GM18502 (cell line): Measurements from ENCODE around the gene COG8.
"Not testable (repeated sequence)": the region's sequence is repeated elsewhere in the genome, so short reads cannot be mapped to it uniquely, and the experiment has no call there.

Experiments used
- ATAC-seq: cut with Tn5 transposase; IDR thresholded peaks from one replicate; pipeline ENCODE4 v1.9.1; 2021; ENCODE audit warnings: mild to moderate bottlenecking; ENCODE audit not compliant: unreplicated experiment, poor library complexity

The COG8 gene

GRCh38 chr16:69339289-69340094, at the start of gene COG8, which contains the start of gene NIP7:
Gene COG8, minus strand, starts transcription at chr16:69339564. Its CDS starts 12 bp downstream, at chr16:69339552.
Gene NIP7, plus strand, starts transcription at chr16:69339772. Its CDS starts 58 bp downstream, at chr16:69339830.
- peak; percentile 92 for ATAC-seq

GRCh38 chr16:69386596-69386995, 47.2 kb upstream of the COG8 start:
- ATAC-seq: no peak

GRCh38 chr16:69384974-69385373, 45.6 kb upstream of the COG8 start:
- ATAC-seq: no peak

GRCh38 chr16:69382421-69382820, 43.1 kb upstream of the COG8 start:
- ATAC-seq: no peak

GRCh38 chr16:69381231-69381630, 41.9 kb upstream of the COG8 start:
- ATAC-seq: no peak

GRCh38 chr16:69378760-69379159, 39.4 kb upstream of the COG8 start:
- ATAC-seq: no peak

GRCh38 chr16:69378036-69378435, 38.7 kb upstream of the COG8 start:
- no peak for ATAC-seq

GRCh38 chr16:69376393-69377059, 37.2 kb upstream of the COG8 start:
- ATAC-seq: no peak

- ATAC-seq: no peak
Measured at GRCh38 chr16:69373019-69373418, 33.7 kb upstream of the COG8 start.

GRCh38 chr16:69371564-69371963, 32.2 kb upstream of the COG8 start:
- no peak for ATAC-seq

- ATAC-seq: no peak
Measured at GRCh38 chr16:69368866-69369265, 29.5 kb upstream of the COG8 start.

- ATAC-seq: no peak
Measured at GRCh38 chr16:69367980-69368379, 28.6 kb upstream of the COG8 start.

- no peak for ATAC-seq
Measured at GRCh38 chr16:69366431-69366830, 27.1 kb upstream of the COG8 start.

GRCh38 chr16:69365901-69366300, 26.5 kb upstream of the COG8 start:
- ATAC-seq: no peak

GRCh38 chr16:69364088-69364487, 24.7 kb upstream of the COG8 start:
- no peak for ATAC-seq

GRCh38 chr16:69363281-69363717, 23.9 kb upstream of the COG8 start:
- no peak for ATAC-seq

- not testable (repeated sequence) for ATAC-seq
Measured at GRCh38 chr16:69360070-69360469, 20.7 kb upstream of the COG8 start.

- no peak for ATAC-seq
Measured at GRCh38 chr16:69351309-69352027, 12.1 kb upstream of the COG8 start, which contains the start of gene TMED6. Gene TMED6, minus strand, starts transcription at chr16:69351786. Its CDS starts 33 bp downstream, at chr16:69351753.

- no peak for ATAC-seq
Measured at GRCh38 chr16:69350536-69351133, 11.3 kb upstream of the COG8 start.

- ATAC-seq: no peak
Measured at GRCh38 chr16:69349536-69349935, 10.2 kb upstream of the COG8 start.
